HG02678 (cell line): Measurements from ENCODE around the gene SOCS3.

Source experiments
- ATAC-seq: cut with Tn5 transposase; IDR thresholded peaks from one replicate; pipeline ENCODE4 v1.9.1; 2021; ENCODE audit warnings: mild to moderate bottlenecking, moderate library complexity; ENCODE audit not compliant: unreplicated experiment

SOCS3 gene

GRCh38 chr17:78368854-78369495 lies 9.1 kb upstream of the SOCS3 start:
- no peak for ATAC-seq

DNA sequence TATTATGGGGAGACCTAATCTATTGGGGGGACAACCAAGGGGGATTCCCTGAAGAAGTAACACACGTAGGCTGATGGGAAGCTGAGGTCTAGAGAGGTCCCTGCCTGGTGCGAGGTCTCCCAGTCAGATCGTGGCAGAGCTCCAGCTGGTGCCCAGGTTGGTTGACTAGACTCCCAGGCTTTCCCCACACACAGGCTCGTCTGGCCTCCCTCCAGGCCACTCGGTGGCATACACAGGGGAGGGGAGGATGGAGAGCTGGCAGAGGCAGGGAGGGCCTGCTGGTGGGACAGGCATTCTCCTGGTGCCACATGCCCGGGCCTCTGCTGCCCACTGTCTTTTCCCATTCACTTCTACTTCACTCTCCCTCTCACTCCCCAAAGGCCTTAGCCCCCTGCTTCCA lies 8.5 kb upstream of the SOCS3 start:
- ATAC-seq, result no peak

GRCh38 chr17:78367193-78367592 lies 7.3 kb upstream of the SOCS3 start:
- no peak for ATAC-seq

GRCh38 chr17:78366109-78366848 lies 6.4 kb upstream of the SOCS3 start:
- ATAC-seq, result no peak

DNA sequence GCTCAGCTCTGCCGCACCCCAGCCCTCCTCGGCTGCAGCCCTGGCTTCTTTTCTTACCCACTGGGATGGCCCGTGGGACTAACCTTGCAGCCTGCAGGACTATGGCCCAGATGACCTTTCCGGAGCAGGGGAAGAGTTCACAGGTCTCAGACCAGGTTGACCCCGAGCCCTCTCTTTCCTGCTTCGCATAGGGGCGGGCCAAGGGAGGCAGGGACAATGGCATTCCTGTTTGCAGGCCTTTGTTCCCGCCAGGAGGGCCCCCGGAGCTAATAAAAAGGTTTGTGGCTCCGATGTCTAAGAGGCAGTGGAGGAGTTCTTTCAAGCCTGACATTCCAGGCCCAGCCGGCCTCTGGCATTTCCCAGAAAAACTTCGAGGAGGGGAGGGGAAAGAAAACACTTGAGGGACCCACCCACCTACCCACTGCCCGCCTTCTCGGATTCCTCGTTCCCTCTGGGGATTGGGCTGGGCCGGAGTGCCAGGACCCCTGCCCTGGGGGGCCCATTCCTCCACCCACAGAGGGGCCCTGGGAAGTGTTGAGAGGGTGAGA lies 5.8 kb upstream of the SOCS3 start:
- ATAC-seq, result no peak

GRCh38 chr17:78364436-78365281 lies 4.8 kb upstream of the SOCS3 start:
- no peak for ATAC-seq

- ATAC-seq, result no peak
Measured at GRCh38 chr17:78362671-78363070, 2.8 kb upstream of the SOCS3 start.

DNA sequence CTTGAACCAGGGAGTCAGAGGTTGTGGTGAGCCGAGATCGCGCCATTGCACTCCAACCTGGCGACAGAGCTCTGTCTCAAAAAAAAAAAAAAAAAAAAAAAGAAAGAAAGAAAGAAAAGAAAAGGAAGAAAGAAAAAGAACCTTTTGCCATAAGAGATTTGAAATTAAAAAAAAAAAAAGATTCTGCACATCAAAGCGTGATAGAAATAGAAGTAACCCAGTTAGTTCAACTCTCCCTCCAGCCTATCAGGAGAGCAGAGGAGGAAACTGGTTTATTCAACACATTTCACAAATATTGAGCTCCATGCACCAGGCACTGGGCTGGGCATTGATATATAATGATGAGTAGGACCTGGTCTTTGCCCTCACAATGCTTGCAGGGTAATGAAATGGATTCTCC lies 2.4 kb upstream of the SOCS3 start:
- ATAC-seq, result no peak

- ATAC-seq, result no peak
Measured at GRCh38 chr17:78361225-78361701, 1.4 kb upstream of the SOCS3 start.

- peak; percentile 32 for ATAC-seq
Measured at GRCh38 chr17:78360371-78361224, 721 bp upstream of the SOCS3 start.

DNA sequence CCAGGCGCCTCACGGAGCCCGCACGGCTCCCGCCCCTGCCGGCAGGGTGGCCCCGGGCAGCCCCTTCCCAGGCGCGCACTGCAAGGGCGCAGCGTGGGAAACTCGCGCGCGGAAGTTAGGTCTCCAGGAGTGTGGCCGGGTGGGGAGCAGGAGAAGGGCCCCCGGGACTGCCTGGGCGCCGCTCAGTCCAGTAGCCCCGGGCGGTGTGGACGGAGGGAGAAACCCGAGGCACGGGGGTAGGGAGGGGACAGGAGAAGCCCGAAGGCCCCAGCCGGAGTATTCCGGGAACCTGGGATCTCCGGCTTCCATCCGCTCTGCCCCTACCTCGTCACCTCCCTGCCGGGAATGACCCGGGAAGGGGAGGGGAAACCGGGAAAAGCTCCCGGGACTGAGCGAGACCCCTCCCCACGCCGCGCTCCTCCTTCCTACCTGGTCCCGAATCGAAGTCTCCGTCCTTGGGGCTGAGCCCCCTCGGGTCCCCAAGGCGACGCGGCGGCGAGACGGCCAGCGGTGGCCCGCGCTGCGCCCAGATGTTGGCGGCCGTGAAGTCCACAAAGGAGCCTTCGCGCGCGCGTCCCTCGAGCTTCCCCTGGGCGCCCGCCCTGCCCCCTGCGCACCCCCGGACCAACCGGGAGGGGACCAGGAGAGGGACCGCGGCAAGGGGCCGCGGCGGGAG lies 418 bp downstream of the SOCS3 start:
- ATAC-seq, result no peak

DNA sequence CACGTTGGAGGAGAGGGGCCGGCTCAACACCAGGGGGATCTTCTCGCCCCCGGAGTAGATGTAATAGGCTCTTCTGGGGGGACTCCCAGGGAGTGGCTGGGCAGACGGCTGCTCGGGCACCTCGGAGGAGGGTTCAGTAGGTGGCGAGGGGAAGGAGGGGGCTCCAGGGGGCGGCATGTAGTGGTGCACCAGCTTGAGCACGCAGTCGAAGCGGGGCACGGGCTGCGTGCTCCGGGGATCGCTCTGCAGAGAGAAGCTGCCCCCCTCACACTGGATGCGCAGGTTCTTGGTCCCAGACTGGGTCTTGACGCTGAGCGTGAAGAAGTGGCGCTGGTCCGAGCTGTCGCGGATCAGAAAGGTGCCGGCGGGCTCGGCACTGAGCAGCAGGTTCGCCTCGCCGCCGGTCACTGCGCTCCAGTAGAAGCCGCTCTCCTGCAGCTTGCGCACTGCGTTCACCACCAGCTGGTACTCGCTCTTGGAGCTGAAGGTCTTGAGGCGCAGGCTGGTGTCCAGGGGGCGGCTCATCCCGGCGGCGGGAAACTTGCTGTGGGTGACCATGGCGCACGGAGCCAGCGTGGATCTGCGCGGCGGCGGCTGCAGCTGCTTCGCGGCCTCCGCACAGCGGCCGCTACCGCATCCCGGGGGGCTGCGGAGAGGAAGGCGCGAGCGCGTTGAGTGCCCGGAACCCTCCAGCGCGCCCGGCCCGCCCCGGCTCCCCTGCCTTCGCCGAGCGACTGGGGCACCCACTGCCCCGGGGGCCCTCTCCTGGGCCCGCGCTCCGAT lies 1.1 kb downstream of the SOCS3 start:
- no peak for ATAC-seq

DNA sequence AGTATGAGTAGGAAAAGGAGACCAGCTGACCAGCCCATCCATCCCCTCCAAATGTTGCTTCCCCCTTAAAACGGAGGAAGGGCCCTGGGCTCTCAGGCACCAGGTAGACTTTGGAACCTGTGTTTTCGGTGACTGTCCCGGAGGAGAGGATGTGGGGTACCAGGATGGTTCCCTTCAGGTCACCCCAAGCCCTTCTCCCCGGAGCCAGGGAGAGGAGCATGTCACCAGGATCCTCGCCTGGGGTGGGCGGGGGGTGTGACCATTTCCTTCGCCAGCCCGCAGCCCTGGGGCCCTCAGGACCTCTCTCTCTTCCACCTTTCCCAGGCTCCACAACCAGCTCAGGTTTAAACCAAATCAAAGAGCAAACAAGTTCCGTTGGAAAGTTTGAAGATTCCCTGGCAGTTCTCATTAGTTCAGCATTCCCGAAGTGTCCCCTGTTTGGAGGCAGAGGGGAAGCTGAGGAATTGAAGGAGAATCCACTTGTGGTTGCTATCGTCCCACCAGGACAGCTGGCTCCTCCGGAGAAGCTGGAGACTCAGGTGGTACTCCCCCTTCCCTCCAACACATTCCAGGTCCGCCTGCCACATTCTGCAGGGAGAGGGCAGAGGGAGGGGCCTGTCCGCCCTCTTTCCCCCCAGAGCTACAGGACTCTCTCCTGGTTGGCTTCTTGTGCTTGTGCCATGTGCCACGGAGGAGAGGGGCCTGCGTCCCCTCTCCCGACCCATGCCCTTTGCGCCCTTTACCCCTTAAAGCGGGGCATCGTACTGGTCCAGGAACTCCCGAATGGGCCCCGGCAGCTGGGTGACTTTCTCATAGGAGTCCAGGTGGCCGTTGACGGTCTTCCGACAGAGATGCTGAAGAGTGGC lies 2.0 kb downstream of the SOCS3 start:
- ATAC-seq, result no peak

- no peak for ATAC-seq
Measured at GRCh38 chr17:78357177-78357586, 2.7 kb downstream of the SOCS3 start.

GRCh38 chr17:78356101-78356713 lies 3.7 kb downstream of the SOCS3 start:
- ATAC-seq, result peak; percentile 58

DNA sequence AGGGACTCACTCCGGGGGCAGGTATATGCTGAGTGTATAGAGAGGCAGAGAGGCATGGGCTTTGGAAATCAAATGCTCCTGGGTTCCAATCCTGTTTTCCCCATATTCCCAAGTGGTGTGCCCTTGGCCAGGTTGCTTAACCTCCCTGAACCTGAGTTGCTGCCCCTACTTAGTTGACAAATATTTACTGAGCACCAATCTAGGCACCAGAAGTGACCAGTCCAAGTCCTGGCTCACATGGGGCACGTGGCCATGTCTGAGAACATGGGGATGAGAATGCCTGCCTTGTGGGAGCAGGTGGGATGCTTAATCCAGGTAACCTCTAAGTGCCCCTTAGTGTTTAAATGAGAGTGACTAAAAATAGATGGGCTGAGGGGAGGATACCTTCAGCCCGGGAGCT lies 4.2 kb downstream of the SOCS3 start:
- ATAC-seq, result no peak

DNA sequence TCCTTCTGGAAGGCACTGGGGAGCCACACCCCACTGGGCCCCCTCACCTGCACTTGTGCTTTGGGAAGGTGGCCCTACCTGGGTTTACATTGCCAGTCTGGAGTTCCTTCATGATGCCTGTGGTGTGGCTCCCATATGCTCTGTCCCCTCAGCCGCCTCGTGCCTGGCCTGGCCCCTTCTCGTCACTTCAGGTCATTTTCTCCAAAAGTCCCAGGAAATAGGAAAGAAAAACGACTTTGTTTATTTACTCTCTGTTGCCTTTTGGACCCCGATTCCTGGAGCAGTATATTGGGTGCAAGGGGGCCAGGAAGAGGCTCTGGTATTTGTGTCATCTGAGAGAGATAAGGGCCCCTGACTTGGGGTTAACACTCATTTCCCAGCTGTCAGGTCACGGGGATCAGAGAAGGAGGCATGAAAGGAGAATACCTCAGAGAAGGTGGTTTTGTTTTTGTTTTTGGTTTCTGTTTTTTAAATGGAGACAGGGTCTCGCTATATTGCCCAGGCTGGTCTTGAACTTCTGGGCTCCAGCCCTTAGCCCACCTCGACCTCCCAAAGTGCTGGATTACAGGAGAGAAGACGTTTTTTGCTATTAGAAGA lies 4.7 kb downstream of the SOCS3 start:
- ATAC-seq, result no peak
